ENCODE measurements around the gene GTF2A1L.

GRCh38 chr2:48714245-48714644 lies 96.6 kb downstream of the GTF2A1L start:
- TF ChIP-seq CTCF (IDR thresholded peaks at IDR 0.05) = no peak
- no peak for TF ChIP-seq POLR2A (IDR thresholded peaks at IDR 0.05)

Data from thyroid gland (tissue), 4 donors.